Mucosa of gallbladder (tissue), 1 donor: ENCODE measurements around the gene NEUROD4. TPM values are rescaled to one million over a fixed set of nuclear protein-coding genes. Genes with fewer than 3 reads are reported as not detected.

Source experiments
- DNase-seq: peaks from one replicate; pipeline ENCODE4 v3.0.0-alpha.2; 2020; ENCODE audit warnings: low spot score
- total RNA-seq: library from RNA; stranded (reverse); gene quantifications from one replicate; pipeline ENCODE4 v1.2.1, GENCODE V29; 2021
- donor health status: DM: no; HTN: no; CAD: no.

Gene NEUROD4
- total RNA-seq, 1 donor from 2014 or later: not detected

GRCh38 chr12:55060470-55060869, 40.7 kb downstream of the NEUROD4 start:
- no peak for DNase-seq

- DNase-seq: no peak
Observed at GRCh38 chr12:55061024-55061423, 41.2 kb downstream of the NEUROD4 start.

GRCh38 chr12:55063291-55063690, 43.5 kb downstream of the NEUROD4 start:
- DNase-seq: no peak

GRCh38 chr12:55065535-55065934, 45.8 kb downstream of the NEUROD4 start:
- DNase-seq: no peak

- DNase-seq: no peak
Observed at GRCh38 chr12:55067701-55068100, 47.9 kb downstream of the NEUROD4 start.

GRCh38 chr12:55068416-55069010, 48.7 kb downstream of the NEUROD4 start:
- DNase-seq: peak; percentile 16

GRCh38 chr12:55072083-55072482, 52.3 kb downstream of the NEUROD4 start:
- DNase-seq: peak; percentile 29

- DNase-seq: peak; percentile 71
Observed at GRCh38 chr12:55073043-55074022, 53.6 kb downstream of the NEUROD4 start.

GRCh38 chr12:55074806-55075205, 55.0 kb downstream of the NEUROD4 start:
- no peak for DNase-seq

Other genes with a start within 250 kb of the NEUROD4 start
- gene MUCL1, start 165.5 kb upstream of the NEUROD4 start, total RNA-seq: not detected
- gene TESPA1, start 35.2 kb upstream of the NEUROD4 start, total RNA-seq: 4.1 TPM
- not detected for gene OR9K2, start 106.4 kb downstream of the NEUROD4 start, total RNA-seq
- gene OR10A7, start 201.1 kb downstream of the NEUROD4 start, total RNA-seq: not detected
- not detected for gene OR6C74, start 224.6 kb downstream of the NEUROD4 start, total RNA-seq